A673 (cell line): ENCODE data around the gene PPP1CA. TPM values are rescaled to one million over a fixed set of nuclear protein-coding genes. Genes with fewer than 3 reads are reported as not detected.

Experiments
- BruUV-seq: library from RNA; stranded (reverse); fragments of 400-500 nt; replicated peaks from 2 replicates; lab custom pipeline; 2021; lab: Mats Ljungman, UMichigan
- CTCF ChIA-PET: fragments of 300-600 bp; sonication (Branson Sonifier 250); formaldehyde crosslinking; loops from one replicate; lab custom pipeline; 2022; ENCODE audit warnings: antibody characterized with exemption; lab: Charles Lee
- POLR2A ChIA-PET: fragments of 300-600 bp; sonication (Branson Sonifier 250); formaldehyde crosslinking; loops from one replicate; lab custom pipeline; 2022; ENCODE audit warnings: antibody characterized with exemption; ENCODE audit not compliant: low non-redundant PET; lab: Charles Lee
- DNase-seq: peaks from one replicate; pipeline ENCODE4 v3.0.0-alpha.2; 2015; ENCODE audit warnings: low spot score
- H3K27ac ChIP-seq: fragments of 200-600 bp; sonication (generic); 2 replicates; pipeline ENCODE4 v1.5.1; 2016; ENCODE audit warnings: mixed run types, low read depth, mild to moderate bottlenecking, mixed read lengths, antibody characterized with exemption, low read length; ENCODE audit not compliant: poor library complexity, severe bottlenecking
- H3K27me3 ChIP-seq: fragments of 200-600 bp; sonication (generic); replicated peaks from 2 replicates; pipeline ENCODE4 v1.6.1; 2017; ENCODE audit warnings: mixed run types, low read depth, mild to moderate bottlenecking, mixed read lengths, antibody characterized with exemption, low read length; ENCODE audit not compliant: insufficient read depth, poor library complexity
- H3K36me3 ChIP-seq: fragments of 200-600 bp; sonication (generic); 2 replicates; pipeline ENCODE4 v1.6.1; 2016; ENCODE audit warnings: mixed run types, mild to moderate bottlenecking, mixed read lengths, antibody characterized with exemption, low read length; ENCODE audit not compliant: insufficient read depth, poor library complexity, severe bottlenecking
- H3K4me1 ChIP-seq: fragments of 200-600 bp; sonication (generic); 2 replicates; pipeline ENCODE4 v1.6.1; 2017; ENCODE audit warnings: mixed run types, mild to moderate bottlenecking, mixed read lengths, antibody characterized with exemption, low read length; ENCODE audit not compliant: insufficient read depth, poor library complexity, severe bottlenecking
- H3K4me3 ChIP-seq: fragments of 200-600 bp; sonication (generic); 2 replicates; pipeline ENCODE4 v1.5.1; 2016; ENCODE audit warnings: low read depth, mixed run types, mild to moderate bottlenecking, mixed read lengths, low read length; ENCODE audit not compliant: poor library complexity, severe bottlenecking
- H3K9me3 ChIP-seq: fragments of 200-600 bp; sonication (generic); 2 replicates; pipeline ENCODE4 v1.6.1; 2016; ENCODE audit warnings: mixed run types, low read depth, mild to moderate bottlenecking, mixed read lengths, antibody characterized with exemption, low read length; ENCODE audit not compliant: poor library complexity, severe bottlenecking
- CTCF ChIP-seq: fragments of 300-800, 200-600 bp; sonication (generic); conservative IDR thresholded peaks from 2 replicates; pipeline ENCODE4 v1.5.1; 2017; ENCODE audit warnings: low read depth, mild to moderate bottlenecking, antibody characterized with exemption, low read length, moderate library complexity, mixed read lengths
- EZH2 ChIP-seq: fragments of 200-600 bp; sonication (generic); IDR thresholded peaks from 2 replicates; pipeline ENCODE4 v1.6.1; 2017; ENCODE audit warnings: borderline replicate concordance, low read depth, mild to moderate bottlenecking, mixed read lengths, antibody characterized with exemption, low read length; ENCODE audit not compliant: poor library complexity, severe bottlenecking
- intact Hi-C: fragments of 100-400 bp; cut with micrococcal nuclease; formaldehyde crosslinking; loops from one replicate; pipeline ENCODE4 v1.10.0; 2022; ENCODE audit not compliant: unreplicated experiment
- total RNA-seq: library from RNA; stranded (reverse); gene quantifications from 2 replicates; pipeline ENCODE4 v1.2.3, GENCODE V29; 2021

PPP1CA gene
- total RNA-seq, 1 experiment from 2014 or later = 239 TPM

- Histone ChIP-seq H3K9me3 (no peaks in the 10 kb centered on the region), H3K36me3 (no peaks in the 10 kb centered on the region), H3K27me3 (no peaks in the 10 kb centered on the region), H3K4me3 (no peak overlapping the region), H3K4me1 (peaks cover 14% of the 10 kb centered on the region), H3K27ac (no peak overlapping the region)
- CTCF ChIA-PET = interaction anchor here (0.6 to 1.5 kb wide), 3 partner anchors 14 to 727 kb away, joined by 3 to 10 read pairs (median 3); partner anchors contain the start of gene PPP1CA
- POLR2A ChIA-PET = interaction anchor here (0.6 kb wide), 2 partner anchors 13 to 15 kb away, joined by 4 to 5 read pairs; partner anchors contain the start of gene PPP1CA
- intact Hi-C loops = loop anchor here (10.0 kb wide), 2 partner anchors 302 to 332 kb away; partner anchors contain the start of gene RHOD
- BruUV-seq = no TSS peak
- no peak for DNase-seq
- no peak for TF ChIP-seq EZH2
- TF ChIP-seq CTCF = no peak
Measured at GRCh38 chr11:67387069-67387468, 14.6 kb downstream of the PPP1CA start.

GRCh38 chr11:67384851-67385366 is 16.7 kb downstream of the PPP1CA start:
- intact Hi-C loops = loop anchor here (10.0 kb wide), 2 partner anchors 300 to 330 kb away; partner anchors contain the start of gene RHOD
- H3K9me3 ChIP-seq = no peaks in the 10 kb centered on the region
- peak; percentile 74 for DNase-seq
- H3K4me1 ChIP-seq = peaks cover 9% of the 10 kb centered on the region
- TF ChIP-seq CTCF (no peak), EZH2 (no peak)
- H3K27ac ChIP-seq = no peak overlapping the region
- H3K36me3 ChIP-seq = no peaks in the 10 kb centered on the region
- no peak overlapping the region for H3K4me3 ChIP-seq
- H3K27me3 ChIP-seq = no peaks in the 10 kb centered on the region
- CTCF ChIA-PET = interaction anchor here (1.0 to 5.9 kb wide), 2 partner anchors 32 to 124 kb away, joined by 5 to 78 read pairs; partner anchors contain the start of gene POLD4
- no TSS peak for BruUV-seq
- POLR2A ChIA-PET = interaction anchor here (0.6 kb wide), 1 partner anchor 12 kb away, joined by 3 read pairs; no protein-coding TSS in a partner anchor

GRCh38 chr11:67382276-67383136 is 19.2 kb downstream of the PPP1CA start:
- H3K27ac ChIP-seq = no peak overlapping the region
- intact Hi-C loops = loop anchor here (1.0 to 10.0 kb wide), 4 partner anchors 25 to 328 kb away; partner anchors contain the start of gene RHOD
- H3K4me1 ChIP-seq = peaks cover 9% of the 10 kb centered on the region
- no peaks in the 10 kb centered on the region for H3K36me3 ChIP-seq
- POLR2A ChIA-PET = interaction anchor here (0.5 kb wide), 1 partner anchor 13 kb away, joined by 8 read pairs; no protein-coding TSS in a partner anchor
- H3K9me3 ChIP-seq = no peaks in the 10 kb centered on the region
- DNase-seq = peak; percentile 88
- CTCF ChIA-PET = interaction anchor here (0.5 to 5.9 kb wide), 16 partner anchors 9 to 916 kb away, joined by 3 to 78 read pairs (median 4); partner anchors contain the start of genes POLD4, PPP1CA and RAD9A
- TF ChIP-seq EZH2 (no peak), CTCF (peak; percentile 99)
- no peaks in the 10 kb centered on the region for H3K27me3 ChIP-seq
- BruUV-seq = no TSS peak
- no peak overlapping the region for H3K4me3 ChIP-seq
